Endothelial cell of hepatic sinusoid (primary cell): ENCODE measurements around the gene CS.

Experiments
- in situ Hi-C: cut with HindIII; loops from 2 replicates; pipeline ENCODE4 v1.10.0; 2017; ENCODE audit warnings: low sequenced_read_pairs

CS gene

DNA sequence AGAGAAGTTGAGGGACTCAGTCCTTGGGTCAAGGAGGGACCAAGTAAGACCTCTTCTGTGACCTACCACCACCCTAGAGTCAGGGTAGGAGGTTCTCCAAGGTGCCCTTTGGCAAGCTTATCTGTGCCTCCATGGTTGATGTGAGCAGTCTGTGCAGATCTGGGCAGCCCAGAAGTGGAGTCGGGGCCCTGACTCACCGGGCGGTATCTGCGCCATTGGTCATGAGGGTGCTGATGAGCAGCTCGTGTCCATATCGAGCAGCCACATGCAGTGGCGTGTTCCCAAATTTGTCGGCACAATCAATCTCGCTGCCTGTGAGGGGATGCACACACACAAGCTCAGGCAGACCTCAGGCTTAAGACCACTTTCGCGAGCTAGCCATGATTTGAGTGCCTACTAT, 47.0 kb downstream of the CS start:
- in situ Hi-C loops, result loop anchor here (5.0 kb wide), 1 partner anchor 46 kb away; no protein-coding TSS in a partner anchor

DNA sequence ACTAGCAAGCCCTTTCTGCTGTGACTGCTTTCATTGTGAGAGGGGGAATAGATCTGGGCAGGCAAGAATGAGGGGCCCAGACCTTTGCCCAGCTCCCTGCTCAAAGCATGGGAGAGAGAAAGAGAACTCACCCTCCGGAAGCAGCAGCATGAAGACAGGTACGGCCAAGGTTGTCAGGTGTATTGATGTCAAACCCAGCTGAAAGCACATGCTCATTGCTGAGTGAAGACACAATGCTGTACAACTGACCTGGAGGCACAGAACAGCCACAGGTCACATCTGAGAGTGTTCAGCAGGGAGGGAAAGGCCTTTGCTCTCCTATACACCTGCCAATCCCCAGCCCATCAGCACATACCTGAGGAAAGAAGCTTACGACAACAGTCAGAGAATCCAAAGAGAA, 47.5 kb downstream of the CS start:
- in situ Hi-C loops, result loop anchor here (5.0 kb wide), 1 partner anchor 45 kb away; no protein-coding TSS in a partner anchor

DNA sequence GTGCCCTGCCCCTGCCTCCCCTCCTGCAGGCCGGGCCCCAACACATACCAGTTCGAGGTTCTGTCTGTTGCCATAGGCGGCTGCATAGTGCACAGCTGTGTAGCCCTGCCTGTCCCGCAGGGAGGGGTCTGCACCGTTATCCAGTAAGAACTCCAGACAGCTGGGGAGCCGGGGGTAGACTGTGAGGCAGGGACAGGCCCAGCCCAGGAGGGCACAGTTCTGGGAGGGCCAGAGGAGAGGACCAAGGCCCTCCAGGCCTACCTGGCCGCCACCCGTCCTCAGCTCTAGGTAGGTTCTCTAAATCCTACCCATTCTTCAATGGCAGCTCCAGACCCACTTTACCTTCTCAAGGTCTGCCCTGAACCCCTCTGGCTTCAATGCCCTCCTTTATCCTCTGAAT, 51.4 kb downstream of the CS start:
- in situ Hi-C loops, result no loop called here

DNA sequence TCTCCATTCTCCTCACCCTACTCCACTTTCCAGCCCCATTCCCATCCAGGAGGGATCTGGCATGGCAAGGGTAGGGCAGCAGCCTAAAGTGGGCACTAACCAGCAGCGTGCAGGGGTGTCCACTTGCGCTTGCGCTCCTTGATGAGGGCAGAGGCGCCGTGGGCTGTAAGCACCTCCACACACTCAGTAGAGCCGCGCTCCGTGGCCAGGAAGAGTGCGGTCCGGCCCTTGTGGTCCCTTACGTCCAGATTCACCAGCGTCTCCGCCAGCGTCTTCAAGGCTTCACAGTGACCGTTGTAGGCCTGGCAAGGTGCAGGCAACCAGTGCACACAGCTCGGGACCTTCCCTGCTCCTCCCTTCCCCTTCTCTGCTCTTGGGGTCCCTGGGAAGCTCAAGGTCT, 52.2 kb downstream of the CS start:
- in situ Hi-C loops, result no loop called here

DNA sequence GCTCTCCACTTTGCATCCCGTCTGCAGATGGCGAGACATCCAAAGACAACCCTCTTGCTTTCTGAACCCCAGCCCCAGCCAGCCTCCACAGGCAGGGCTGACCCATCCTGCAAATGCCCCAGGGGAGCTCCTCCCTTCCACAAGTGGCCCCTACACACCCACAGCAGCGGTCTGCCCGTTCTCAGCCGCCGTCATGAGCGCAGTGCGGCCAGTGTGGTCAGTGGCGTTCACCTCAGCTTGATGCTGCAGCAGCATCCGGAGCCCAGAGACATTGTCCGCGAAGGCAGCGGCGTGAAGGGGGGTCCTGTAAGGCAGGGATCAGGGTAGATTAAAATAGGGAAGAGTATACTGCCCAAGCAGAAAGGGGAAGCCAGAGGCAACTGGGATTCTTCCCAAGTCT, 55.6 kb downstream of the CS start:
- in situ Hi-C loops, result no loop called here

DNA sequence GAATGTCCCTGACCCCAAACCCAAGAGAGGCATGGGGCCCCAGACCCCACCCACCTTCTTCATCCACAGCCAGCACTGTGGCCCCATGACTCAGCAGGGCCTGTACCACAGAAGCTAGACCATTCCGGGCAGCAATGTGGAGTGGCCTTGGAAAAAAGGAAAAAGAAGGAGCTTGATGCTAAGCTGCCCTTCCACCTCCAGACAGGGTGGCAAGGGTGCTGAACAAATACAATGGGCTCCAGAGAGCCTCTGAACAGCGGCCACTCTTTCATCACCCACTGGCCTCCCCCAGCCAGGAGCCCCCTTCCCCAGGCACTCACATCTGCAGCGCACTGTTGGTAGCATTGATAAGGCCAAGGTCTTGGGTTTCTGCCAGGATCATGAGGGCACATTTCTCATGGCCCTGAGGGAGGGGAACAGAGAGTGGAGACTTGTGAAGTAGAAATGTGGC, 56.4 kb downstream of the CS start:
- in situ Hi-C loops, result no loop called here

DNA sequence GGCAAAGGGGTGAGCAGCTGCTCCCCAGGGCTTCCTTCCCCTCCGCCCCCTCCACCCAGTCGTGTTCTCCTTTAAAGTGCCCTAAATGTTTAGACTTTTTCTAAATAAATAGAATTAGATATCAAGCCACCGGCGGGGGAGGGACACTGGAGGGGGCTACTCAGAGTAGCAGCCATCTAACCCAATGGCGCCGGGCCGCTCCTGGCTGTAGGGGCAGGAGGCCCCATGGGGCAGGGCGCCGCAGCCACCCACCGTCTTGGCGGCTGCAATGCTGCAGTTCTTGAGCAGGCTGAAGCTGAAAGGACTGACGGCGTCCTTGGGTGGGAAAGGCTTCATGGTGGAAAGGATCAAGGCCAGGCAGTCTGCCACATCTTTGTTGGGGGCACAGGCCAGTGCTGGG, 57.1 kb downstream of the CS start:
- in situ Hi-C loops, result no loop called here

DNA sequence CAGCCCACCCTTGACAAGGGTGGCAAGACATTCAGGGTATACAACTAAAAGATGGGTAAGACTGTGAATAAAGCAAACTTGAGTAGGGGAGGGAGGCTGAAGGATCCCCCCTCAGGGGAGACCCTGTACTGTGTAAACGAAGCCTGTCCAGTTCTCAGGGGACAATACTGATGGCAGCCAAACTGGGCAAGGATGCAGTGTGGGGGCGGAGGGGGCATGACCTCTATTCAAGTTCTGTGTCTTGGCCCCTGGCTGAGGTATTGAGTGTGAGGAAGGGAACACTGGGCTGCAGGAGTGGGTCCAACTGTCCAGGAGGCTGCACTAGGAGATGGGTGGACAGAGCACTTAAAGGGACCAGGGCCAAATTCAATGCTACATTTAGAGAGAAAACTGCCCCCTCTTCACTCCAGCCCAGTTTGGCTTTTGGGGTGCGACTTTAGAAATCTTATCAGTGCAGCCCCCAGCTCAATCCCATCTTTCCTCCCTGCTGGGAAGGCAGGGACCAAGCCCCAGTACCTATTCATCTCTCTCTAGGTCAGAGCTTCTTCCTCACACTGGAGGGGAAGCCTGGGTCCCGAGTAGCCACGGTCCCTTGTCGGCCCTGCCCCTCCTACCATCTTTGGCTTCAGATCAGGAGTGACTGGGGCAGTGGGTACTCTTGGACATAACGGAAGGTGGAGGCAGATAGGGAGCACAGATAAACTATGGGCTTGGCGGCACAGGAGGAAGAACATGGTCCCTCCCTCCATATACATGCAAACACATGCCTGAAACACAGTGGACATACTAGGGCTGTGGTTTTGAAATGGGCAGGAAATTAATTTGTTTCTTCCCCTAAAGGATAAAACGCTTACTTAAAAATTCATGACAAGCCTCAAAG, 58.5 kb downstream of the CS start:
- in situ Hi-C loops, result no loop called here

DNA sequence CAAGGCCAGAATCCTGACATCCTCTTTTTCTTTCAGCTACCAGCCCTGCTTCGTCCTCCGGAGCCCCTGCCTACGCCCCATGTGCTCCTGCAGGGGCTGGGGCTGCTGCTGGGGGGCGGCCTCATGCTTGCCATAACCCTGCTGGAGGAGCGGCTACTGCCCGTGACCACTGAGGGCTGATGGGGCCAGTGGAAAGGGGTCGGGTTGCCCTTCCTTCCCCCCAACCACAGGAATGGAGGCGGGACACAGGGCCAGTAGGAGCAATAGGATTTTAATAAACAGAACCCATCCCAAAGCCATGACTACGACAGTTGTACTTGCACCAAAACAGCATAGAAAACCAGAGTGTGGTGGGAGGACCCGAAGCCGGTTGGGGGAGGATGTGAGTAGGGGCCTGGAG, 62.6 kb downstream of the CS start:
- in situ Hi-C loops, result no loop called here

DNA sequence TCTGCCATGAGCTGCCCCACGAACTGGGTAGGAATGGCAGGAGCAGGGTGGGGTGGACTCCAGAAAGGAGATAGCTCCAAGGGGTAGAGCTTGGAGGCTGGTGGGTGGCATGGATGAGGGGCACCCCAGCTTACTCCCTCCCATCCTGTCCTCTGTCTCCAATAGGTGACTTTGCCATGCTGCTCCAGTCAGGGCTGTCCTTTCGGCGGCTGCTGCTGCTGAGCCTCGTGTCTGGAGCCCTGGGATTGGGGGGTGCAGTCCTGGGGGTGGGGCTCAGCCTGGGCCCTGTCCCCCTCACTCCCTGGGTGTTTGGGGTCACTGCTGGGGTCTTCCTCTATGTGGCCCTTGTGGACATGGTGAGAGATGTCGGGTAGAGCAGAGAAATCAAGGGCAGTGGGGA, 63.1 kb downstream of the CS start:
- in situ Hi-C loops, result no loop called here

DNA sequence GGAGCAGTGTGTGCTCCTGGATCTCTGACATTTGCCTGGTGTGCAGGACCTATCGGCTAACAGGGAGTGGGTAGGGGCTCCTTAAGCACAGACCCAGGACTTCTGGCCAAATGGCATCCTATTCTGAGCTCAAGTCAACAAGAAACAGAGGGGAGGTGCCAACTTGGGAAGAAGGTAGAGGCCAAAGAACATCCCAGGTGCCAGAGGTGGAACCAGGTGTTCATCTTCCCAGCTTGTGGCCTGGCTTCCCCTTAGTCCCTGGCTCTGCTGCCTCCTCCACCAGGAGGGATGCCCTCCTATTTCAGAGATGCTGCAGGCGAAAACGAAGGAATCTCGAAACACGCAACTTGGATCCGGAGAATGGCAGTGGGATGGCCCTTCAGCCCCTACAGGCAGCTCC, 64.0 kb downstream of the CS start:
- in situ Hi-C loops, result no loop called here

DNA sequence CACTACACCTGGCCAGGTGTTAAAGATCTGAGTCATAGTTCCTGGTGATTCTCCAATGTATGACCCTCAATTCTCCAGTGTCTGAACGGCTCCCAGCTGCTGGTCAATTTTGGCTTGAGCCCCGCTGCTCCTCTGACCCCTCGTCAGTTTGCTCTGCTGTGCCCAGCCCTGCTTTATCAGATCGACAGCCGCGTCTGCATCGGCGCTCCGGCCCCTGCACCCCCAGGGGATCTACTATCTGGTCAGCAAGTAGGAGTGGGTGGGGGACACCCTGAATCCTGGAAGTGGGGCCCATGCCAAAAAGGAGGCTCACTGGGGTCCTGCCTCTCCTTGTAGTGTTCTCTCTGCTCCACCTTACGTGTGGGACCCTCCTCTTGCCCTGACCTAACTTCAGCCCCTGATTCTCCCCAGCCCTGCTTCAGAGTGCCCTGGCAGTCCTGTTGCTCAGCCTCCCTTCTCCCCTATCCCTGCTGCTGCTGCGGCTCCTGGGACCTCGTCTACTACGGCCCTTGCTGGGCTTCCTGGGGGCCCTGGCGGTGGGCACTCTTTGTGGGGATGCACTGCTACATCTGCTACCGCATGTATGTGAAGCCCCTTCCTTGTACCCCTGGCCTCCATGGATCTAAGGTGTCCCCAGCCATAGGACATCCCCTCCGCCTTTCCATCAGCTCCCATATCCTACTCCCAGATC, 65.2 kb downstream of the CS start:
- in situ Hi-C loops, result no loop called here

DNA sequence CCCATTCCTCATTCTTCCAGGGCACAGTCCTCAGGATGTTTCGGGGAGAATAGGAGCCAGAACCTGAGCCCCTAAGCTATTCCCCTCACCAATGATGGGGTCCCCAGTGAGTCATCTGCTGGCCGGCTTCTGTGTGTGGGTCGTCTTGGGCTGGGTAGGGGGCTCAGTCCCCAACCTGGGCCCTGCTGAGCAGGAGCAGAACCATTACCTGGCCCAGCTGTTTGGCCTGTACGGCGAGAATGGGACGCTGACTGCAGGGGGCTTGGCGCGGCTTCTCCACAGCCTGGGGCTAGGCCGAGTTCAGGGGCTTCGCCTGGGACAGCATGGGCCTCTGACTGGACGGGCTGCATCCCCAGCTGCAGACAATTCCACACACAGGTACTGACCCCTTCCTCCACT, 68.9 kb downstream of the CS start:
- in situ Hi-C loops, result no loop called here

DNA sequence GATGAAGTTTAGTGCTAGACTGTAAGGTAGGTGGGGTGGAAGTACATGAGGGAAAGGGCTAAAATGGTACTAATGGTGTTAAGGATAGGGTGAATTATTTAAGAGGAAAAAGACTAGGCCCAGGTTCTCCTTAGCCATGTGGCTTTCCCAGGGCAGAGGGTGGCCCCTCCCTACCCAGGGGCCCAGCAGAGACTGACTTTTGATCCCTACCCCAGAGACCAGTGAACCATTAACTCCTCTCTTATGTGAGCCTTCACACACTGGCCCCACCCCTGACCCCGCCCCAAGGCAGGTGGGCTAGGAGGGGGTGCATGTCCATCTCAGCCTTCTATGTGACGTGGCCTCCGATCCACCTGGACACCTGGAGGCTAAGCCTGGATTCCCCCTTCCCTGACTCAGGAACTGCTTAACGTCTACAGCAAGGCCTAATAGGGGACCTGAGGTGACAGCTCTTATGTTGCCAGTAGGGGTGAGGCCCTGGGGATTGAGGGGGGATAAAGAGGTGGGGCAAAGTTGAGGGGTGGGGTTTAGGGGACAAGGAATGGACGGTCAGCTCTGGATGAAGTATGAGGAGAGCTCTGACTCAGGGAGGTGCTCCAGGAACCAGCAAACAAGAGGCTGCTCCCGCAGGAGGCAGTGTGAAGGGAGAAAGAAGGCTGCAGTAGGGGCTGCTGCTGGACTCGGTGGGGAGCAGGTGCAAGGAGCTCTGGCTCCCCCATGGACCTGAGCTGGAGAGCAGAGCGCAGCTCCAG, 69.5 kb downstream of the CS start:
- in situ Hi-C loops, result no loop called here

DNA sequence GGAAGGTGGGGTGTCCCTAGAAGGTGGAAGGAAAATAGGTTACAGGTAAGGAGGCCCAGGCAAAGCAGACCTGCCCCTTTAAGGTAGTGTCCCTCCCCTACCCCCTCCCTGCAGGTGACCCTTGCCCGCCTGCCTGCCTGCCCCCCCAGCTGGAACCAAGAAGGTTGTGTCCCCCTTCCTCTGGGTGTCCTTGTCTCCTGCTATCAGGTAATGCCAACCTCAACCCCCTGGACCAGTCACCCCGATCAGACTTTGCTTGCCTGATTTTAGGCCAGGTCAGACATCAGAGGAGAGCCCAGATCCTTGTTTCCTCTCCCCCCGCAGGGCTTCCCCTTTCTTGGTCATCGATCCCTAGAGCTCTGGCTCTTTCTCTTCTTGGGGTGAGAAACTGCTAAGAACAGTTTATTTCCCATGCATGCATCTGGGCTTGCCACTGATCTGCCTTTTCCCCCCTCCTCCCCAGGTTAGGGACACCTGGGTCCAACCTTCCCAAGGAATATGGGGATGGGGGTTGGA, 70.2 kb downstream of the CS start, which contains the start of gene SLC39A5:
SLC39A5 (plus strand) TSS at position 136 of the 516 bp plus-strand sequence. CDS start 1,224 bp downstream, outside the sequence.
- in situ Hi-C loops, result no loop called here

DNA sequence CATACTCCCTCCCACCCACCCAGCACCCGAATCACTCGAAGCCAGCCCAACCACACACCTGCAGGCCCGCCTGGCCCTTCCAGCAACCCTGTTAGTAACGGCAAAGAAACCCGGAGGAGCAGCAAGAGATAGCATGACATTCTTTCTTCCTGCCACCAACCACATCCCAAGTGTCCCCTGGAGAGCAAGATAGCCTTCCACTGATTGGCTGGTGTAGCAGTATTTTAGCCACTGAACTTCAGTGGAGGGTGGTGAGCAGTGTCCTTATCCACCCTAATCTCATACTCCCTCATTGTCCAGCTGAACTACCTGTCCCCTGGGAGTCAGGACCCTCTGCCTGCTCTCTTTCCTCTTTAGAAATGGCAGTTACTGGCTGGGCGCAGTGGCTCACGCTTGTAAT, 71.0 kb downstream of the CS start:
- in situ Hi-C loops, result no loop called here

DNA sequence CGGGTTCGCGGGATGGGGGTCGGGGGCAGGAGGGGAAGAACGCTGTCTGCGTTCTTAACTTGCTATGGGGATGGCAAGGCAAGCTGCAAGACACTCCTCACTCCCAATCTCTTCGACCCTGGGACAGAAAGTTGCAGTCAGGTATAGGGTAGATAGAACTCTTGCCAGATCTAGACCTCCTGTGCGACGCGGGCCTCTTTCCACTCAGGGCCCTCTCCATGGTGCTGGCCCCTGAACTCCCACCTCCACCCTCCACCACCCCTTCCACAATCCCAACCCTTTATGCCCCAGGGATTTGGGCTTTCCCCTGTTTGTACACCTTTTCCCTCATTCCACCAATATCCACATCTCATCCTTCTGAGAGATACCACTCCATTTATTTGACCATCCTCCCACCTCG, 75.2 kb downstream of the CS start:
- in situ Hi-C loops, result loop anchor here (5.0 kb wide), 1 partner anchor 38 kb away; the partner anchor contains the start of gene SMARCC2

DNA sequence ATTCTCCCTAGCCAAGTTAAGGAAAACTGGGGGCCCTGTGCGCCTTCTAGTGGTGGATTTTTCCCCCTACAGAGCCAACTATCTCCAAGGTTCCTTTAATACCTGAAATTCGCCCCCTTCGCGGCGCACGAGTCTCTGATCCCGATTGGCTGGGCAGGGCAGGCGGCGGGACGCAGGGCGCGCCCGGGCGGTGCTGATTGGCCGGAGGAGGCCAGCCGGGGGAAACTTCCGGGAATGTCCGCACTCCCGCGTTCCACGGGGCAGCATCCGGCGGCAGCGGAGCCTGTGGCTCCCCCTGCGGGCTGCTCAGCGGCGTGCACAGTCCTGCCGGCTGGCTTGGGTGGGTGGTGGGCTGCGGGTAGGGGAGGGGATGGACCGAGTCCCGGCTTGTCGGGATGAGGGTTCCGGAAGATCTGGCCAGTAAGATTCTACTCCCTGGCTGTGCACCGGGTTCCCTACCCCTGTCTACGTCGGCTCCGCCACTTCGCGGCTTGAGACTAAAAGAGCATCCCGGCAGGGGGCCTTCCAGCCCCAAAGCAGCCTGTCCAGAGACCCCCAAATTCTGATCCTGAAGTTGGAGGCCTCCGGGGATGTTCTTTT, 75.9 kb downstream of the CS start, which contains the start of gene NABP2:
NABP2 (plus strand) TSS at position 241 of the 600 bp plus-strand sequence. CDS start 515 bp downstream, outside the sequence.
- in situ Hi-C loops, result loop anchor here (5.0 kb wide), 1 partner anchor 37 kb away; the partner anchor contains the start of gene SMARCC2

DNA sequence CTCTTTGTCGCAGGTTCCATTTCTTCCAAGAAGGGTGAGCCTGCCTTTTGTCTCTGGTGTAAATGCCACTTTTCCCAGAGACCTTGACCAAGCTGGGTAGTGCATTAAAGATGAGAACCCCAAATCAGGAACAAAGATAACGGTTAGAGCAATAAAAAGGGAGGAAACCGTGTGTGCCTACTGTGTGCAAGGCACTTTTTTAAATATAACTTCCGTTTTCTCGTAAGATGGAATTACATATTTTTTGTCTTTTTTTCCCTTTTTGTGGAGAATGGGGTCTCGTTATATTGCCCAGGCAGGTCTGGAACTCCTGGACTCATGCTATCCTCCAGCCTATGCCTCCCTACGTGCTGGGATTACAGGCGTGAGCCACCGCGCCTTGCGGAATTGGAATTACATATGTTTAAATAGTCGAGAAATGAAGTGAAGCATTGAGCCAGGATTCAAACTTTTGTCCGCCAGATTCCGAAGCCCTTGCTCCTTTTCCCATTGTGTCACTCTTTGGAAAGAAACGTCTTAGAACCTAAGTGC, 76.5 kb downstream of the CS start:
- in situ Hi-C loops, result loop anchor here (5.0 kb wide), 1 partner anchor 36 kb away; the partner anchor contains the start of gene SMARCC2

DNA sequence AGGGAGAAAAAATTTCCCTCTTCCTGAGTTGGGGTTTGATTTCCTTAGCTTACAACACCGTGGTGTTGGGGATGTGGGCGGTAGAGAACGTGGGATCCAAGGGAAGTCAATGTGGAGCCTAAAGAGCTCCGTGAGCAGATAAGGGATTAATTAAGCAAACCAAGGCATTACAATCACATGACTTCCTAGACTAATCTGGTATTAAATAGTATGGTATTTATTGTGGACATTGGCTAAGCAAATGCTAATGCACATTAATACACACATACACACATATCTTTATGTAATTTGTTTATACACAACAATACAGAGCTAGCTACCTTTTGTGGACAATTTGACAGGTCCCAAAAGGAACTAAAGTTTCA, 77.6 kb downstream of the CS start:
- in situ Hi-C loops, result loop anchor here (5.0 kb wide), 1 partner anchor 35 kb away; the partner anchor contains the start of gene SMARCC2
